ENCODE data around the gene LMO7. TPM values are rescaled to one million over a fixed set of nuclear protein-coding genes. Genes with fewer than 3 reads are reported as not detected.
A peak's percentile ranks its signal among the peaks of the same experiment; 100 is the strongest.

Gene LMO7
- total and polyA plus RNA-seq, 2 of the 13 experiments (the other 11 are each of a cell fraction or from before 2014, with no cell fraction given) = 34.0 to 121 TPM

DNA sequence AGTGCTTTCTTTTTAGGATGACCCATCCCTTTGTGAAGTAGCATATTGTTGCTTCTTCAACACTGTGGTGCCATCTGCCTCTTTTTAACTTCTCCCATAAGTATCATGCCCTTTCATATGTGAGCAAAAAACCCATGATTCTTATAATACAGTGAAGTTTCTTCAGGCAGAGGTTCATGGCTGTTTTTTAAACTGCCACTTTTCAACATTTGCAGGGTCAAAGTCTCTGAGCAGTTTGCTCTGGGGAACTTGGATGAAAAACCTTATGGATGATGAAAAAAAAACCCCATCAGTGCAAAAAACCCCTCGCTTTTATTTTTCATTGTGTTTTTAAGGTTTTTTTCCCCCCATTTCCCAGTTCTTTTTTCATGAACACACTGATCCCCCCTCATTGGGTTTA lies 158.5 kb downstream of the LMO7 start:
- WGBS (ENCODE audit: low lambda C conversion rate) = 60% methylated on average over 1 of the region's 1 CpG
- peak overlapping the region; percentile 37; the same call in 1 of the 2 replicates for H3K9ac ChIP-seq (ENCODE audit: insufficient read depth, low read depth, low read length)
- no peaks in the 10 kb centered on the region for H3K27me3 ChIP-seq (ENCODE audit: control insufficient read depth in 1 of 2, insufficient read depth in 2 of 2, low read length in 2 of 2)
- no peak for DNase-seq (ENCODE audit: low spot score)
- peaks cover 5 to 44% of the 10 kb centered on the region in 2 experiments for H3K36me3 ChIP-seq (replicated peaks in 1 of 2; ENCODE audit: control insufficient read depth in 1 of 2, insufficient read depth in 2 of 2, low read length in 2 of 2)
- H3K79me2 ChIP-seq (ENCODE audit: insufficient read depth, low read length) = peaks cover 62% of the 10 kb centered on the region
- H2AFZ ChIP-seq (ENCODE audit: low read length) = no peak overlapping the region
- H3K4me2 ChIP-seq (ENCODE audit: low read depth, low read length) = peak overlapping the region; percentile 62
- no peaks in the 10 kb centered on the region for H4K20me1 ChIP-seq (ENCODE audit: insufficient read depth, low read length)
- POLR2A ChIA-PET = interaction anchor here (6.7 kb wide), 1 partner anchor 33 kb away, joined by 78 read pairs; no protein-coding TSS in a partner anchor
- peak overlapping the region; percentile 86 for H3K27ac ChIP-seq (ENCODE audit: extremely low read length, insufficient read depth, low read length)
- H3K9me3 ChIP-seq (ENCODE audit: low read length) = no peaks in the 10 kb centered on the region
- intact Hi-C loops (cut with micrococcal nuclease; ENCODE audit: unreplicated experiment) = loop anchor here (5.0 kb wide), 1 partner anchor 97 kb away; no protein-coding TSS in a partner anchor
- TF ChIP-seq ZNF607 (CRISPR knock-in tag; IDR thresholded peaks at IDR 0.05; ENCODE audit: borderline replicate concordance) = no peak
- TF ChIP-seq HNF4A (CRISPR knock-in tag; IDR thresholded peaks at IDR 0.05) = peak; percentile 26; the same call in 1 of the 2 replicates
- no peak overlapping the region for H3K4me3 ChIP-seq (replicated peaks in 1 of 3; ENCODE audit: insufficient read depth in 1 of 3, low read depth in 2 of 3, low read length in 3 of 3)
- ATAC-seq = no peak
- H3K4me1 ChIP-seq (ENCODE audit: insufficient read depth, low read length) = peaks cover 69% of the 10 kb centered on the region
- BruUV-seq (replicated peaks) = no TSS peak
- FAIRE-seq = no peak
- CTCF ChIA-PET (ENCODE audit: low intra/inter-chr PET ratio, low total read pairs) = no interaction called here
- in situ Hi-C loops (cut with HindIII; ENCODE audit: extremely low pct_ligation_motif_present, low pct_unique_long_range_greater_than_20kb) = loop anchor here (5.0 to 10.0 kb wide), 2 partner anchors 32 to 100 kb away; no protein-coding TSS in a partner anchor

DNA sequence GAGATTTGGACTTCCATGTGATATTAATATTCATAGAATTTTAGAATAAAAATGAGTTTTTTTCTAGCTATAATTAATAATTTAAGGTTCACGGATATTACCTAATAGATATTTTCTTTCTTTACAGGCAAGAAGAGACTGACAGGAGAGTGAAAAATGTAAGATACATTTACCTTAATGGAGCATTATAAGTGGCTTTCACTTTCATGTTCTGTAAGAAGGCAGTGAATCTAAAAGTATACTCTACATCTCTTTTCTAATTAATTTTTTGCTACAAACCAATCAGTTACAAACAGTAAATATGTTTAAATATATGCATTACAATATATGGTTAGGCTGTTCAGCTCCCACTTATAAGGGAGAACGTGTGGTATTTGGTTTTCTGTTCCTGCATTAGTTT lies 159.1 kb downstream of the LMO7 start:
- Histone ChIP-seq H3K9me3 (ENCODE audit: low read length) (no peaks in the 10 kb centered on the region), H3K36me3 (replicated peaks in 1 of 2; ENCODE audit: control insufficient read depth in 1 of 2, insufficient read depth in 2 of 2, low read length in 2 of 2) (peaks cover 5 to 42% of the 10 kb centered on the region in 2 experiments), H4K20me1 (ENCODE audit: insufficient read depth, low read length) (no peaks in the 10 kb centered on the region), H3K4me1 (ENCODE audit: insufficient read depth, low read length) (peaks cover 63% of the 10 kb centered on the region), H3K9ac (ENCODE audit: insufficient read depth, low read depth, low read length) (no peak overlapping the region), H3K4me2 (ENCODE audit: low read depth, low read length) (no peak overlapping the region), H3K79me2 (ENCODE audit: insufficient read depth, low read length) (peaks cover 56% of the 10 kb centered on the region), H3K27ac (ENCODE audit: extremely low read length, insufficient read depth, low read length) (no peak overlapping the region), H2AFZ (ENCODE audit: low read length) (no peak overlapping the region), H3K27me3 (ENCODE audit: control insufficient read depth in 1 of 2, insufficient read depth in 2 of 2, low read length in 2 of 2) (no peaks in the 10 kb centered on the region), H3K4me3 (replicated peaks in 1 of 3; ENCODE audit: insufficient read depth in 1 of 3, low read depth in 2 of 3, low read length in 3 of 3) (no peak overlapping the region)
- no TSS peak for BruUV-seq (replicated peaks)
- 95% methylated on average over 2 of the region's 2 CpGs for WGBS (ENCODE audit: low lambda C conversion rate)
- DNase-seq (ENCODE audit: low spot score) = no peak
- ChIA-PET CTCF (ENCODE audit: low intra/inter-chr PET ratio, low total read pairs) (no interaction called here), POLR2A (interaction anchor here (0.9 kb wide), 1 partner anchor 35 kb away, joined by 3 read pairs; no protein-coding TSS in a partner anchor)
- no peak for ATAC-seq
- in situ Hi-C loops (cut with HindIII; ENCODE audit: extremely low pct_ligation_motif_present, low pct_unique_long_range_greater_than_20kb) (loop anchor here (5.0 to 10.0 kb wide), 2 partner anchors 33 to 100 kb away; no protein-coding TSS in a partner anchor), intact Hi-C loops (cut with micrococcal nuclease; ENCODE audit: unreplicated experiment) (no loop called here)
- FAIRE-seq = no peak
- TF ChIP-seq, protein P1, sequence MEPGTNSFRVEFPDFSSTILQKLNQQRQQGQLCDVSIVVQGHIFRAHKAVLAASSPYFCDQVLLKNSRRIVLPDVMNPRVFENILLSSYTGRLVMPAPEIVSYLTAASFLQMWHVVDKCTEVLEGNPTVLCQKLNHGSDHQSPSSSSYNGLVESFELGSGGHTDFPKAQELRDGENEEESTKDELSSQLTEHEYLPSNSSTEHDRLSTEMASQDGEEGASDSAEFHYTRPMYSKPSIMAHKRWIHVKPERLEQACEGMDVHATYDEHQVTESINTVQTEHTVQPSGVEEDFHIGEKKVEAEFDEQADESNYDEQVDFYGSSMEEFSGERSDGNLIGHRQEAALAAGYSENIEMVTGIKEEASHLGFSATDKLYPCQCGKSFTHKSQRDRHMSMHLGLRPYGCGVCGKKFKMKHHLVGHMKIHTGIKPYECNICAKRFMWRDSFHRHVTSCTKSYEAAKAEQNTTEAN (CRISPR knock-in tag; conservative IDR thresholded peaks at IDR 0.05) = no peak
- TF ChIP-seq JDP2 (CRISPR knock-in tag; IDR thresholded peaks at IDR 0.05; ENCODE audit: borderline replicate concordance) (no peak), CHD2 (IDR thresholded peaks at IDR 0.05; ENCODE audit: low read depth, low read length) (no peak), SMAD9 (CRISPR knock-in tag; IDR thresholded peaks at IDR 0.05) (no peak), TCF7L2 (IDR thresholded peaks at IDR 0.05; ENCODE audit: low read depth, low read length) (no peak), KDM1A (CRISPR knock-in tag; IDR thresholded peaks at IDR 0.05) (no peak), ZNF234 (CRISPR knock-in tag; conservative IDR thresholded peaks at IDR 0.05) (no peak), ZSCAN22 (CRISPR knock-in tag; IDR thresholded peaks at IDR 0.05) (no peak)
- TF ChIP-seq, protein P2, sequence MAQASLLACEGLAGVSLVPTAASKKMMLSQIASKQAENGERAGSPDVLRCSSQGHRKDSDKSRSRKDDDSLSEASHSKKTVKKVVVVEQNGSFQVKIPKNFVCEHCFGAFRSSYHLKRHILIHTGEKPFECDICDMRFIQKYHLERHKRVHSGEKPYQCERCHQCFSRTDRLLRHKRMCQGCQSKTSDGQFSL (CRISPR knock-in tag; IDR thresholded peaks at IDR 0.05) = no peak
- TF ChIP-seq, protein P3, sequence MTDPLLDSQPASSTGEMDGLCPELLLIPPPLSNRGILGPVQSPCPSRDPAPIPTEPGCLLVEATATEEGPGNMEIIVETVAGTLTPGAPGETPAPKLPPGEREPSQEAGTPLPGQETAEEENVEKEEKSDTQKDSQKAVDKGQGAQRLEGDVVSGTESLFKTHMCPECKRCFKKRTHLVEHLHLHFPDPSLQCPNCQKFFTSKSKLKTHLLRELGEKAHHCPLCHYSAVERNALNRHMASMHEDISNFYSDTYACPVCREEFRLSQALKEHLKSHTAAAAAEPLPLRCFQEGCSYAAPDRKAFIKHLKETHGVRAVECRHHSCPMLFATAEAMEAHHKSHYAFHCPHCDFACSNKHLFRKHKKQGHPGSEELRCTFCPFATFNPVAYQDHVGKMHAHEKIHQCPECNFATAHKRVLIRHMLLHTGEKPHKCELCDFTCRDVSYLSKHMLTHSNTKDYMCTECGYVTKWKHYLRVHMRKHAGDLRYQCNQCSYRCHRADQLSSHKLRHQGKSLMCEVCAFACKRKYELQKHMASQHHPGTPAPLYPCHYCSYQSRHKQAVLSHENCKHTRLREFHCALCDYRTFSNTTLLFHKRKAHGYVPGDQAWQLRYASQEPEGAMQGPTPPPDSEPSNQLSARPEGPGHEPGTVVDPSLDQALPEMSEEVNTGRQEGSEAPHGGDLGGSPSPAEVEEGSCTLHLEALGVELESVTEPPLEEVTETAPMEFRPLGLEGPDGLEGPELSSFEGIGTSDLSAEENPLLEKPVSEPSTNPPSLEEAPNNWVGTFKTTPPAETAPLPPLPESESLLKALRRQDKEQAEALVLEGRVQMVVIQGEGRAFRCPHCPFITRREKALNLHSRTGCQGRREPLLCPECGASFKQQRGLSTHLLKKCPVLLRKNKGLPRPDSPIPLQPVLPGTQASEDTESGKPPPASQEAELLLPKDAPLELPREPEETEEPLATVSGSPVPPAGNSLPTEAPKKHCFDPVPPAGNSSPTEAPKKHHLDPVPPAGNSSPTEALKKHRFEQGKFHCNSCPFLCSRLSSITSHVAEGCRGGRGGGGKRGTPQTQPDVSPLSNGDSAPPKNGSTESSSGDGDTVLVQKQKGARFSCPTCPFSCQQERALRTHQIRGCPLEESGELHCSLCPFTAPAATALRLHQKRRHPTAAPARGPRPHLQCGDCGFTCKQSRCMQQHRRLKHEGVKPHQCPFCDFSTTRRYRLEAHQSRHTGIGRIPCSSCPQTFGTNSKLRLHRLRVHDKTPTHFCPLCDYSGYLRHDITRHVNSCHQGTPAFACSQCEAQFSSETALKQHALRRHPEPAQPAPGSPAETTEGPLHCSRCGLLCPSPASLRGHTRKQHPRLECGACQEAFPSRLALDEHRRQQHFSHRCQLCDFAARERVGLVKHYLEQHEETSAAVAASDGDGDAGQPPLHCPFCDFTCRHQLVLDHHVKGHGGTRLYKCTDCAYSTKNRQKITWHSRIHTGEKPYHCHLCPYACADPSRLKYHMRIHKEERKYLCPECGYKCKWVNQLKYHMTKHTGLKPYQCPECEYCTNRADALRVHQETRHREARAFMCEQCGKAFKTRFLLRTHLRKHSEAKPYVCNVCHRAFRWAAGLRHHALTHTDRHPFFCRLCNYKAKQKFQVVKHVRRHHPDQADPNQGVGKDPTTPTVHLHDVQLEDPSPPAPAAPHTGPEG (CRISPR knock-in tag; IDR thresholded peaks at IDR 0.05) = no peak

Measured in HepG2 (cell line).